Spleen (tissue), 7 donors: Measurements from ENCODE around the gene GKN2.

Experiments used
- CTCF ChIP-seq, 11 experiments: fragments of 200-600 bp in 7 of 11; fragments of 450-650 bp in 4 of 11; sonication (generic) in 4 of 11; IDR thresholded peaks in 8 of 11; conservative IDR thresholded peaks in 3 of 11; 1 replicate in 7 of 11; 2 replicates in 4 of 11; pipeline versions ENCODE4 v1.4.0 to v1.8.0; 2016 to 2021; ENCODE audit warnings: antibody characterized with exemption in 11 of 11, inconsistent platforms in 4 of 11, mild to moderate bottlenecking in 1 of 11
- POLR2AphosphoS5 ChIP-seq, 3 donors: sonication (generic); formaldehyde crosslinking; IDR thresholded peaks; one replicate each; pipeline ENCODE4 v1.5.1; 2017; ENCODE audit warnings: antibody characterized with exemption in 3 of 3
- donor health status: DM: no; HTN: no; CAD: no; lungs with moderate emphysema.
- donor health status: DM: no; HTN: no; CAD: no.
- donor health status: DM: no; HTN: no; CAD: no.

- TF ChIP-seq CTCF (IDR thresholded peaks at IDR 0.05 in 8 of 11, conservative IDR thresholded peaks at IDR 0.05 in 3 of 11) (no peak), POLR2AphosphoS5 (IDR thresholded peaks at IDR 0.05) (no peak)
Measured at GRCh38 chr2:68921646-68922045, 31.0 kb downstream of the GKN2 start.
